ENCODE results near the gene GPSM3. TPM values are rescaled to one million over a fixed set of nuclear protein-coding genes. Genes with fewer than 3 reads are reported as not detected.
A peak's percentile ranks its signal among the peaks of the same experiment; 100 is the strongest.

The GPSM3 gene
- total and polyA plus RNA-seq, 2 of the 13 experiments (the other 11 are each of a cell fraction or from before 2014, with no cell fraction given), result 0.18 to 6.2 TPM

DNA sequence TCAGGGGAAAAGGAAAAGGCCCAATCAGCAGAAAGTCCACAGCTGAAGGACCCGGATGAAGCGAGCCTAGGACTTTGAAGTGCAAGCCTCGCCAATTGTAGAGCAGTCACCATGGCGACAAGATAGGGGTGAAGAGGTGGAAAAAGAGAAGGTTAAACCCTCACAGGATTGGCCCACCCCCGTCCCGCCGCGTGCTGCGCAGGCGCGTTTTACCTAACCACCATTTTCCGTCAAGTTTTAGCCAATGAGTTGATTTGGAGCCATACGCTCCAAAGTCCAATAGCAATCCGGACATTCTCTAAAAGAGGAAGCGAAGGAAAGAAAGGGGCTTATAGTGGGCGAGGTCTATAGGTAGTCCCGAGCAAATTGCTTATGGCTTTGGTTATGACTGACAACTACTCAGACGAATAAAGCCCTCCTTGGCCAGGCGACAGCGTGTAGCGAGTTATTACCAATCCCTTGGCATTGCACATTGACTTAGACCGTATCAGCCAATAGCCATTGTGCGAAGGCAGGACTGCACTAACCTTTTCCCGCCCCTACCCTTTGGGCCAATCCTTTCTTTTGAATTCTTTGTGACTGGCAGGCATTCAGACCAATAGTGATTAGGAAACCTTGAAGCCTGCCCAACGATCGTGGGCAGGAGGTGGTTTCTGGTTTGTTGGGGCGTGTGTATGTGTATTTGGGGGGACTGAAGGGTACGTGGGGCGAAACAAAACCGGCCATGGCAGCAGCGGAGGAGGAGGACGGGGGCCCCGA lies 14.5 kb downstream of the GPSM3 start, which contains the start of gene RNF5 (continued):
- TF ChIP-seq, protein P1, sequence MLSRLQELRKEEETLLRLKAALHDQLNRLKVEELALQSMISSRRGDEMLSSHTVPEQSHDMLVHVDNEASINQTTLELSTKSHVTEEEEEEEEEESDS (CRISPR knock-in tag; IDR thresholded peaks at IDR 0.05; ENCODE audit: borderline replicate concordance), result no peak
- TF ChIP-seq CC2D1A (CRISPR knock-in tag; IDR thresholded peaks at IDR 0.05) (no peak), ZNF792 (CRISPR knock-in tag; IDR thresholded peaks at IDR 0.05) (no peak), ZNF616 (CRISPR knock-in tag; IDR thresholded peaks at IDR 0.05; ENCODE audit: low read depth) (no peak), MBD4 (IDR thresholded peaks at IDR 0.05; ENCODE audit: borderline replicate concordance, low read length) (no peak), RXRA (CRISPR knock-in tag; IDR thresholded peaks at IDR 0.05) (no peak), ZNF263 (CRISPR knock-in tag; IDR thresholded peaks at IDR 0.05) (no peak), SMAD3 (CRISPR knock-in tag; IDR thresholded peaks at IDR 0.05) (no peak)

DNA sequence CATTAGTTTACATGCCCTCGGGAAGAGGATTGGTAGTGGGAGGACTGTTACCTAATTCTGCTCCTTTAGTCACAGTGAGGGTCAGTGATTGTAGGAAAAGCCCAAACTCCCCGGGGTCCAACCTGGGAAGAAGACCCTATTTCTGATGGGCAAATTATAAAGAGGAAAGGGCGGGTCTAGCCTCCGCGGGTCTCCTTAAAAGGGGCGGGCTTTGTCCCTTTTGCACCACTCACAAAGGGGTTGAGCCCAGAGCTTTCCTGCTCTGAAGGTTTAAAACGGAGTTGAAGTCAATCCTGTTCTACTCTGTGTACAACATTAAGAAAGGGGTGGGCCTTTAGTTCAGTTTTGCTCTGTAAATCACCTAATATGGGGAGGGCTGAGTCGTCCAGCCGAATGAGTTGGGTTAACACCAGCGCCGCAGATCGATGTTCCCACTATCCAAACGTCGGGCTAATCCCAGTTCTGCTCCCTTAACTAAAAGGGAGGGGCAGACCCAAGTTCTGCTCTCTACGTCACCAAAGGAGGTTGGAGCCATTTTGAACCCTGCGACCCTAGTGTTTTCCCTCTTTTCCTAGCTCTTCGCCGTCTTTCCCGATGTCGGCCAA lies 15.2 kb downstream of the GPSM3 start:
- Histone ChIP-seq H3K4me3 (replicated peaks in 1 of 3; ENCODE audit: insufficient read depth in 1 of 3, low read depth in 2 of 3, low read length in 3 of 3) (peak overlapping the region; percentile 96 to 98 (median 98)), H3K9ac (ENCODE audit: insufficient read depth, low read depth, low read length) (peak overlapping the region; percentile 90), H4K20me1 (ENCODE audit: insufficient read depth, low read length) (no peaks in the 10 kb centered on the region), H3K27me3 (ENCODE audit: control insufficient read depth in 1 of 2, insufficient read depth in 2 of 2, low read length in 2 of 2) (no peaks in the 10 kb centered on the region; a peak in 1 of 5 replicates), H3K36me3 (replicated peaks in 1 of 2; ENCODE audit: control insufficient read depth in 1 of 2, insufficient read depth in 2 of 2, low read length in 2 of 2) (peaks cover 15 to 22% of the 10 kb centered on the region in 2 experiments; a peak in 4 of 5 replicates), H3K79me2 (ENCODE audit: insufficient read depth, low read length) (peaks cover 56% of the 10 kb centered on the region), H3K4me1 (ENCODE audit: insufficient read depth, low read length) (peaks cover 60% of the 10 kb centered on the region), H3K9me3 (ENCODE audit: low read length) (no peaks in the 10 kb centered on the region), H3K4me2 (ENCODE audit: low read depth, low read length) (peak overlapping the region; percentile 98), H2AFZ (ENCODE audit: low read length) (no peak overlapping the region), H3K27ac (ENCODE audit: extremely low read length, insufficient read depth, low read length) (peak overlapping the region; percentile 97)
- 0% methylated on average over 19 of the region's 20 CpGs for WGBS (ENCODE audit: low lambda C conversion rate)
- DNase-seq (ENCODE audit: low spot score) (no peak), FAIRE-seq (no peak), ATAC-seq (peak; percentile 12)
- CTCF ChIA-PET (ENCODE audit: low intra/inter-chr PET ratio, low total read pairs), result interaction anchor here (0.9 kb wide), 1 partner anchor 58 kb away, joined by 3 read pairs; no protein-coding TSS in a partner anchor
- POLR2A ChIA-PET, result interaction anchor here (0.6 to 5.8 kb wide), 23 partner anchors 8 to 1094 kb away, joined by 3 to 127 read pairs (median 5); partner anchors contain the start of genes ATF6B, CFB, FKBPL and GPANK1
- intact Hi-C loops (cut with micrococcal nuclease; ENCODE audit: unreplicated experiment) (loop anchor here (2.0 to 5.0 kb wide), 2 partner anchors 58 to 1090 kb away; no protein-coding TSS in a partner anchor), in situ Hi-C loops (cut with HindIII; ENCODE audit: extremely low pct_ligation_motif_present, low pct_unique_long_range_greater_than_20kb) (no loop called here)
- BruUV-seq (replicated peaks), result TSS peak; percentile 61
- peak; percentile 14; the same call in 1 of the 2 replicates for TF ChIP-seq ZNF12 (CRISPR knock-in tag; IDR thresholded peaks at IDR 0.05)
- TF ChIP-seq YEATS4 (CRISPR knock-in tag; IDR thresholded peaks at IDR 0.05; ENCODE audit: borderline replicate concordance), result 0 out of 2 replicates have a peak, but pooled peaks have one; percentile 7
- no peak for TF ChIP-seq ZNF652 (CRISPR knock-in tag; IDR thresholded peaks at IDR 0.05; ENCODE audit: borderline replicate concordance, low read depth)
- TF ChIP-seq ZNF33B (CRISPR knock-in tag; IDR thresholded peaks at IDR 0.05), result no peak; the same call in 1 of the 2 replicates
- TF ChIP-seq ZSCAN22 (CRISPR knock-in tag; IDR thresholded peaks at IDR 0.05), result no peak
- TF ChIP-seq, protein P2, sequence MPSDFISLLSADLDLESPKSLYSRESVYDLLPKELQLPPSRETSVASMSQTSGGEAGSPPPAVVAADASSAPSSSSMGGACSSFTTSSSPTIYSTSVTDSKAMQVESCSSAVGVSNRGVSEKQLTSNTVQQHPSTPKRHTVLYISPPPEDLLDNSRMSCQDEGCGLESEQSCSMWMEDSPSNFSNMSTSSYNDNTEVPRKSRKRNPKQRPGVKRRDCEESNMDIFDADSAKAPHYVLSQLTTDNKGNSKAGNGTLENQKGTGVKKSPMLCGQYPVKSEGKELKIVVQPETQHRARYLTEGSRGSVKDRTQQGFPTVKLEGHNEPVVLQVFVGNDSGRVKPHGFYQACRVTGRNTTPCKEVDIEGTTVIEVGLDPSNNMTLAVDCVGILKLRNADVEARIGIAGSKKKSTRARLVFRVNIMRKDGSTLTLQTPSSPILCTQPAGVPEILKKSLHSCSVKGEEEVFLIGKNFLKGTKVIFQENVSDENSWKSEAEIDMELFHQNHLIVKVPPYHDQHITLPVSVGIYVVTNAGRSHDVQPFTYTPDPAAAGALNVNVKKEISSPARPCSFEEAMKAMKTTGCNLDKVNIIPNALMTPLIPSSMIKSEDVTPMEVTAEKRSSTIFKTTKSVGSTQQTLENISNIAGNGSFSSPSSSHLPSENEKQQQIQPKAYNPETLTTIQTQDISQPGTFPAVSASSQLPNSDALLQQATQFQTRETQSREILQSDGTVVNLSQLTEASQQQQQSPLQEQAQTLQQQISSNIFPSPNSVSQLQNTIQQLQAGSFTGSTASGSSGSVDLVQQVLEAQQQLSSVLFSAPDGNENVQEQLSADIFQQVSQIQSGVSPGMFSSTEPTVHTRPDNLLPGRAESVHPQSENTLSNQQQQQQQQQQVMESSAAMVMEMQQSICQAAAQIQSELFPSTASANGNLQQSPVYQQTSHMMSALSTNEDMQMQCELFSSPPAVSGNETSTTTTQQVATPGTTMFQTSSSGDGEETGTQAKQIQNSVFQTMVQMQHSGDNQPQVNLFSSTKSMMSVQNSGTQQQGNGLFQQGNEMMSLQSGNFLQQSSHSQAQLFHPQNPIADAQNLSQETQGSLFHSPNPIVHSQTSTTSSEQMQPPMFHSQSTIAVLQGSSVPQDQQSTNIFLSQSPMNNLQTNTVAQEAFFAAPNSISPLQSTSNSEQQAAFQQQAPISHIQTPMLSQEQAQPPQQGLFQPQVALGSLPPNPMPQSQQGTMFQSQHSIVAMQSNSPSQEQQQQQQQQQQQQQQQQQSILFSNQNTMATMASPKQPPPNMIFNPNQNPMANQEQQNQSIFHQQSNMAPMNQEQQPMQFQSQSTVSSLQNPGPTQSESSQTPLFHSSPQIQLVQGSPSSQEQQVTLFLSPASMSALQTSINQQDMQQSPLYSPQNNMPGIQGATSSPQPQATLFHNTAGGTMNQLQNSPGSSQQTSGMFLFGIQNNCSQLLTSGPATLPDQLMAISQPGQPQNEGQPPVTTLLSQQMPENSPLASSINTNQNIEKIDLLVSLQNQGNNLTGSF (CRISPR knock-in tag; IDR thresholded peaks at IDR 0.05), result no peak
- TF ChIP-seq ZBTB21 (CRISPR knock-in tag; IDR thresholded peaks at IDR 0.05), result no peak
- TF ChIP-seq ZSCAN20 (CRISPR knock-in tag; IDR thresholded peaks at IDR 0.05; ENCODE audit: borderline replicate concordance), result no peak
